Endothelial cell of umbilical vein (primary cell): Measurements from ENCODE around the gene ELOB. TPM values are rescaled to one million over a fixed set of nuclear protein-coding genes. Genes with fewer than 3 reads are reported as not detected.

ENCODE experiments used
- BruUV-seq: library from RNA; stranded (reverse); fragments of 400-500 nt; replicated peaks from 2 replicates; lab custom pipeline; 2021; lab: Mats Ljungman, UMichigan
- CTCF ChIA-PET: fragments of 300-600, 350-600 bp; sonication (Branson Sonifier 250); formaldehyde crosslinking; loops from one replicate; lab custom pipeline; 2021; ENCODE audit warnings: antibody characterized with exemption, inconsistent platforms; lab: Charles Lee
- POLR2A ChIA-PET: fragments of 300-600, 350-600 bp; sonication (Branson Sonifier 250); formaldehyde crosslinking; loops from one replicate; lab custom pipeline; 2021; ENCODE audit warnings: antibody characterized with exemption, inconsistent platforms; lab: Charles Lee
- DNase-seq: peaks from one replicate; pipeline ENCODE4 v3.0.0-alpha.2; 2011; ENCODE audit warnings: low read depth, low spot score
- FAIRE-seq: peaks from 2 replicates; lab custom pipeline; 2011; peaks lifted over from hg19 to GRCh38; lab: Jason Lieb, UNC
- H2AFZ ChIP-seq: 2 replicates; pipeline ENCODE4 v1.6.0; 2012; ENCODE audit warnings: low read depth, low read length, control low read depth, inconsistent platforms
- H3K27ac ChIP-seq: 2 replicates; pipeline ENCODE4 v1.5.1; 2011; ENCODE audit warnings: low read depth, mild to moderate bottlenecking, control low read depth, low read length, moderate library complexity; ENCODE audit not compliant: insufficient read depth
- H3K27me3 ChIP-seq, 2 experiments: 2 replicates each; pipeline versions ENCODE4 v1.6.0 to v1.6.1; 2011; ENCODE audit warnings: low read length in 2 of 2, mixed read lengths in 1 of 2; ENCODE audit not compliant: control insufficient read depth in 2 of 2, insufficient read depth in 2 of 2
- H3K36me3 ChIP-seq, 2 experiments: 2 replicates in 1 of 2; 3 replicates in 1 of 2; pipeline ENCODE4 v1.5.1; 2011; ENCODE audit warnings: low read length in 2 of 2, mild to moderate bottlenecking in 1 of 2, moderate library complexity in 1 of 2; ENCODE audit not compliant: control insufficient read depth in 2 of 2, insufficient read depth in 2 of 2; ENCODE audit errors: extremely low read depth in 1 of 2
- H3K4me1 ChIP-seq: 3 replicates; pipeline ENCODE4 v1.5.1; 2011; ENCODE audit warnings: mild to moderate bottlenecking, low read length; ENCODE audit not compliant: control insufficient read depth, insufficient read depth; ENCODE audit errors: extremely low read depth
- H3K4me2 ChIP-seq: 2 replicates; pipeline ENCODE4 v1.6.1; 2011; ENCODE audit warnings: low read length, control low read depth, mixed read lengths; ENCODE audit not compliant: insufficient read depth
- H3K4me3 ChIP-seq, 3 experiments: fragments of 200-600 bp in 1 of 3; sonication (generic), shearing (Covaris generic) in 1 of 3; replicated peaks in 1 of 3; 2 replicates each; pipeline ENCODE4 v1.5.1; 2011 to 2016; ENCODE audit warnings: control low read depth in 3 of 3, low read length in 3 of 3, mild to moderate bottlenecking in 2 of 3, inconsistent platforms in 1 of 3, low read depth in 1 of 3, moderate library complexity in 1 of 3; ENCODE audit not compliant: insufficient read depth in 1 of 3
- H3K79me2 ChIP-seq: 2 replicates; pipeline ENCODE4 v1.6.0; 2012; ENCODE audit warnings: low read length, inconsistent platforms; ENCODE audit not compliant: control insufficient read depth, insufficient read depth
- H3K9ac ChIP-seq: replicated peaks from 2 replicates; pipeline ENCODE3; 2011; ENCODE audit warnings: low read length, control low read depth; ENCODE audit not compliant: insufficient read depth; ENCODE audit errors: extremely low read depth
- H3K9me1 ChIP-seq: replicated peaks from 3 replicates; pipeline ENCODE4 v1.6.0; 2011; ENCODE audit warnings: mild to moderate bottlenecking, low read length; ENCODE audit not compliant: control insufficient read depth, insufficient read depth; ENCODE audit errors: extremely low read depth
- H3K9me3 ChIP-seq: replicated peaks from 2 replicates; pipeline ENCODE4 v1.5.1; 2012; ENCODE audit warnings: low read length, inconsistent platforms; ENCODE audit not compliant: control insufficient read depth, insufficient read depth
- H4K20me1 ChIP-seq: replicated peaks from 2 replicates; pipeline ENCODE3; 2011; ENCODE audit warnings: mild to moderate bottlenecking, low read length; ENCODE audit not compliant: control insufficient read depth, insufficient read depth; ENCODE audit errors: extremely low read depth
- CTCF ChIP-seq, 2 donors: IDR thresholded peaks; 1 replicate in 1 of 2; 2 replicates in 1 of 2; pipeline ENCODE4 v1.5.1; 2011; ENCODE audit warnings: low read length in 2 of 2, mild to moderate bottlenecking in 2 of 2, moderate library complexity in 2 of 2, control low read depth in 1 of 2, inconsistent platforms in 1 of 2, low read depth in 1 of 2; ENCODE audit not compliant: insufficient read depth in 1 of 2; ENCODE audit errors: extremely low read depth in 1 of 2
- EZH2 ChIP-seq: IDR thresholded peaks from 2 replicates; pipeline ENCODE4 v1.6.1; 2012; ENCODE audit warnings: borderline replicate concordance, low read depth, mild to moderate bottlenecking, moderate library complexity, low read length, inconsistent platforms; ENCODE audit not compliant: severe bottlenecking
- FOS ChIP-seq: IDR thresholded peaks from 2 replicates; pipeline ENCODE4 v1.6.1; 2011; ENCODE audit warnings: mild to moderate bottlenecking, low read length, moderate library complexity, borderline replicate concordance; ENCODE audit not compliant: insufficient read depth
- GATA2 ChIP-seq: IDR thresholded peaks from 2 replicates; pipeline ENCODE4 v1.7.0; 2011; ENCODE audit warnings: low read depth, mild to moderate bottlenecking, moderate library complexity, mixed read lengths, low read length; ENCODE audit not compliant: insufficient read length, insufficient read depth
- JUN ChIP-seq: IDR thresholded peaks from 2 replicates; pipeline ENCODE4 v1.6.1; 2011; ENCODE audit warnings: borderline replicate concordance, low read depth; ENCODE audit not compliant: insufficient read length, insufficient read depth
- MYC ChIP-seq: IDR thresholded peaks from one replicate; pipeline ENCODE4 v1.6.1; 2011; ENCODE audit warnings: mild to moderate bottlenecking, low read depth, low read length
- POLR2A ChIP-seq: IDR thresholded peaks from 2 replicates; pipeline ENCODE4 v1.6.1; 2012; ENCODE audit warnings: low read depth, mild to moderate bottlenecking, control low read depth, low read length
- POLR2AphosphoS5 ChIP-seq: IDR thresholded peaks from 2 replicates; pipeline ENCODE4 v1.6.1; 2012; ENCODE audit warnings: low read depth, mild to moderate bottlenecking, control low read depth, low read length, moderate library complexity; ENCODE audit not compliant: insufficient read depth
- dilution Hi-C: fragments of 300-500 bp; cut with MboI; formaldehyde crosslinking; loops from one replicate; pipeline ENCODE4 v1.15.0; 2019; ENCODE audit warnings: low sequenced_read_pairs; ENCODE audit not compliant: extremely low pct_ligation_motif_present
- intact Hi-C: fragments of 100-400 bp; cut with micrococcal nuclease; formaldehyde crosslinking; loops from one replicate; pipeline ENCODE4 v1.10.0; 2022
- polyA plus RNA-seq, 4 experiments: library from polyadenylated mRNA; depleted of rRNA in 3 of 4; stranded (reverse) in 3 of 4; unstranded in 1 of 4; fragments of >200 nt; gene quantifications; 2 replicates each; pipeline versions ENCODE4 v1.2.1 to v1.2.3, GENCODE V29; 2011 to 2012; ENCODE audit warnings: missing spikeins in 1 of 4
- total RNA-seq: library from RNA; stranded (reverse); gene quantifications from 2 replicates; pipeline ENCODE4 v1.2.3, GENCODE V29; 2021
- TF ChIP-seq, protein P1 (sequence below): IDR thresholded peaks from 2 replicates; pipeline ENCODE4 v1.6.1; 2011; ENCODE audit not compliant: insufficient read depth, insufficient read length

The ELOB gene
- total and polyA plus RNA-seq, 2 donors (not counting 3 experiments of a cell fraction or from before 2014, with no cell fraction given), result 251 to 848 TPM

- H3K4me3 ChIP-seq, result no peak overlapping the region
- TF ChIP-seq EZH2 (no peak), POLR2AphosphoS5 (no peak), POLR2A (no peak), JUN (no peak), CTCF (IDR thresholded peaks at IDR 0.05; ENCODE audit: extremely low read depth in 1 of 2, insufficient read depth in 1 of 2, low read depth in 1 of 2, low read length in 2 of 2) (no peak), GATA2 (no peak), MYC (no peak), FOS (no peak)
- TF ChIP-seq, protein P1, sequence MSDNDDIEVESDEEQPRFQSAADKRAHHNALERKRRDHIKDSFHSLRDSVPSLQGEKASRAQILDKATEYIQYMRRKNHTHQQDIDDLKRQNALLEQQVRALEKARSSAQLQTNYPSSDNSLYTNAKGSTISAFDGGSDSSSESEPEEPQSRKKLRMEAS, result no peak
- no peak overlapping the region for H3K27ac ChIP-seq
- H3K27me3 ChIP-seq, result no peaks in the 10 kb centered on the region
- H3K4me2 ChIP-seq, result no peak overlapping the region
- BruUV-seq, result no TSS peak
- dilution Hi-C loops, result no loop called here
- FAIRE-seq (no peak), DNase-seq (no peak)
- H3K9me3 ChIP-seq, result no peaks in the 10 kb centered on the region
- CTCF ChIA-PET, result no interaction called here
- H2AFZ ChIP-seq, result no peak overlapping the region
- H3K9ac ChIP-seq, result no peak overlapping the region
- POLR2A ChIA-PET, result no interaction called here
- no peaks in the 10 kb centered on the region for H3K9me1 ChIP-seq
- H3K36me3 ChIP-seq, result no peaks in the 10 kb centered on the region
- no peaks in the 10 kb centered on the region for H4K20me1 ChIP-seq
- intact Hi-C loops, result no loop called here
- no peaks in the 10 kb centered on the region for H3K4me1 ChIP-seq
- no peaks in the 10 kb centered on the region for H3K79me2 ChIP-seq
These were observed 43.1 kb upstream of the ELOB start for GRCh38 chr16:2819939-2820835.
